Measurements from ENCODE around the gene CYP1A1. TPM values are rescaled to one million over a fixed set of nuclear protein-coding genes. Genes with fewer than 3 reads are reported as not detected.

CYP1A1 gene
- total RNA-seq, 3 donors from 2014 or later: 0.60 to 0.90 (median 0.76) TPM

- Mint-ChIP-seq H3K4me1 (ENCODE audit: low read depth) (peaks cover 8% of the 10 kb centered on the region), H3K9me3 (no peaks in the 10 kb centered on the region), H3K4me3 (peak overlapping the region; percentile 75), H3K36me3 (ENCODE audit: insufficient read depth) (no peaks in the 10 kb centered on the region), H3K27me3 (ENCODE audit: low read depth) (peaks cover 14% of the 10 kb centered on the region)
- ATAC-seq: peak; percentile 74 to 75
- peak; percentile 40 for DNase-seq
Observed at GRCh38 chr15:74725845-74726773, 781 bp upstream of the CYP1A1 start.

- Mint-ChIP-seq H3K36me3 (ENCODE audit: insufficient read depth) (no peaks in the 10 kb centered on the region), H3K27me3 (ENCODE audit: low read depth) (peaks cover 7% of the 10 kb centered on the region), H3K4me1 (ENCODE audit: low read depth) (peaks cover 8% of the 10 kb centered on the region), H3K9me3 (no peaks in the 10 kb centered on the region), H3K4me3 (peak overlapping the region; percentile 73)
- ATAC-seq (no peak), DNase-seq (no peak)
Observed at GRCh38 chr15:74724570-74725224, 631 bp downstream of the CYP1A1 start.

- H3K9me3 Mint-ChIP-seq: no peaks in the 10 kb centered on the region
- peaks cover 6% of the 10 kb centered on the region for H3K27me3 Mint-ChIP-seq (ENCODE audit: low read depth)
- DNase-seq (no peak), ATAC-seq (peak; percentile 34)
- peaks cover 8% of the 10 kb centered on the region for H3K4me1 Mint-ChIP-seq (ENCODE audit: low read depth)
- H3K36me3 Mint-ChIP-seq (ENCODE audit: insufficient read depth): no peaks in the 10 kb centered on the region
- H3K4me3 Mint-ChIP-seq: no peak overlapping the region
Observed at GRCh38 chr15:74723754-74724334, 1.5 kb downstream of the CYP1A1 start.

GRCh38 chr15:74723187-74723586, 2.1 kb downstream of the CYP1A1 start:
- Mint-ChIP-seq H3K36me3 (ENCODE audit: insufficient read depth) (no peaks in the 10 kb centered on the region), H3K4me1 (ENCODE audit: low read depth) (peaks cover 8% of the 10 kb centered on the region), H3K27me3 (ENCODE audit: low read depth) (peaks cover 6% of the 10 kb centered on the region), H3K4me3 (no peak overlapping the region), H3K9me3 (no peaks in the 10 kb centered on the region)
- DNase-seq (no peak), ATAC-seq (no peak)

- Mint-ChIP-seq H3K4me1 (ENCODE audit: low read depth) (peaks cover 8% of the 10 kb centered on the region), H3K9me3 (no peaks in the 10 kb centered on the region), H3K36me3 (ENCODE audit: insufficient read depth) (no peaks in the 10 kb centered on the region), H3K27me3 (ENCODE audit: low read depth) (peaks cover 6% of the 10 kb centered on the region), H3K4me3 (no peak overlapping the region)
- DNase-seq (no peak), ATAC-seq (no peak)
Observed at GRCh38 chr15:74722591-74722990, 2.7 kb downstream of the CYP1A1 start.

GRCh38 chr15:74716651-74717050, 8.7 kb downstream of the CYP1A1 start:
- no peak for DNase-seq
- no peaks in the 10 kb centered on the region for H3K36me3 Mint-ChIP-seq (ENCODE audit: insufficient read depth)
- no peaks in the 10 kb centered on the region for H3K4me1 Mint-ChIP-seq (ENCODE audit: low read depth)
- no peaks in the 10 kb centered on the region for H3K27me3 Mint-ChIP-seq (ENCODE audit: low read depth)
- H3K4me3 Mint-ChIP-seq: no peak overlapping the region
- H3K9me3 Mint-ChIP-seq: no peaks in the 10 kb centered on the region
- no peak for ATAC-seq

- Mint-ChIP-seq H3K36me3 (ENCODE audit: insufficient read depth) (no peaks in the 10 kb centered on the region), H3K4me3 (no peak overlapping the region), H3K9me3 (no peaks in the 10 kb centered on the region), H3K4me1 (ENCODE audit: low read depth) (peaks cover 5% of the 10 kb centered on the region), H3K27me3 (ENCODE audit: low read depth) (peaks cover 3% of the 10 kb centered on the region)
- DNase-seq (no peak), ATAC-seq (no peak)
Observed at GRCh38 chr15:74712311-74712710, 13.0 kb downstream of the CYP1A1 start.

GRCh38 chr15:74710319-74711094, 14.8 kb downstream of the CYP1A1 start:
- peaks cover 5% of the 10 kb centered on the region for H3K4me1 Mint-ChIP-seq (ENCODE audit: low read depth)
- no peaks in the 10 kb centered on the region for H3K36me3 Mint-ChIP-seq (ENCODE audit: insufficient read depth)
- H3K9me3 Mint-ChIP-seq: no peaks in the 10 kb centered on the region
- H3K27me3 Mint-ChIP-seq (ENCODE audit: low read depth): peaks cover 9% of the 10 kb centered on the region
- DNase-seq: no peak
- ATAC-seq: no peak
- no peak overlapping the region for H3K4me3 Mint-ChIP-seq

GRCh38 chr15:74709892-74710291, 15.4 kb downstream of the CYP1A1 start:
- no peaks in the 10 kb centered on the region for H3K9me3 Mint-ChIP-seq
- no peak for DNase-seq
- no peak for ATAC-seq
- peaks cover 5% of the 10 kb centered on the region for H3K4me1 Mint-ChIP-seq (ENCODE audit: low read depth)
- no peak overlapping the region for H3K4me3 Mint-ChIP-seq
- no peaks in the 10 kb centered on the region for H3K36me3 Mint-ChIP-seq (ENCODE audit: insufficient read depth)
- H3K27me3 Mint-ChIP-seq (ENCODE audit: low read depth): peaks cover 9% of the 10 kb centered on the region

GRCh38 chr15:74709011-74709410, 16.3 kb downstream of the CYP1A1 start:
- peaks cover 9% of the 10 kb centered on the region for H3K27me3 Mint-ChIP-seq (ENCODE audit: low read depth)
- H3K4me3 Mint-ChIP-seq: no peak overlapping the region
- H3K9me3 Mint-ChIP-seq: no peaks in the 10 kb centered on the region
- H3K4me1 Mint-ChIP-seq (ENCODE audit: low read depth): peaks cover 5% of the 10 kb centered on the region
- ATAC-seq (no peak), DNase-seq (no peak)
- no peaks in the 10 kb centered on the region for H3K36me3 Mint-ChIP-seq (ENCODE audit: insufficient read depth)

GRCh38 chr15:74696808-74697207, 28.5 kb downstream of the CYP1A1 start:
- no peak for ATAC-seq
- peaks cover 2% of the 10 kb centered on the region for H3K36me3 Mint-ChIP-seq (ENCODE audit: insufficient read depth)
- peak overlapping the region; percentile 100 for H3K4me3 Mint-ChIP-seq
- peaks cover 34% of the 10 kb centered on the region for H3K4me1 Mint-ChIP-seq (ENCODE audit: low read depth)
- no peaks in the 10 kb centered on the region for H3K9me3 Mint-ChIP-seq
- H3K27me3 Mint-ChIP-seq (ENCODE audit: low read depth): peaks cover 6% of the 10 kb centered on the region
- no peak for DNase-seq

- Mint-ChIP-seq H3K4me3 (peak overlapping the region; percentile 100), H3K27me3 (ENCODE audit: low read depth) (peaks cover 3% of the 10 kb centered on the region), H3K4me1 (ENCODE audit: low read depth) (peaks cover 34% of the 10 kb centered on the region), H3K36me3 (ENCODE audit: insufficient read depth) (peaks cover 2% of the 10 kb centered on the region), H3K9me3 (no peaks in the 10 kb centered on the region)
- DNase-seq (no peak), ATAC-seq (peak in 1 of 2 donors; percentile 25)
Observed at GRCh38 chr15:74696398-74696729, 29.0 kb downstream of the CYP1A1 start.

GRCh38 chr15:74695597-74696397, 29.5 kb downstream of the CYP1A1 start, which contains the start of gene EDC3:
Gene EDC3, minus strand, starts transcription at chr15:74696024. Its CDS starts 20,900 bp downstream, at chr15:74675124.
- peak; percentile 94 to 95 for ATAC-seq
- peaks cover 3% of the 10 kb centered on the region for H3K27me3 Mint-ChIP-seq (ENCODE audit: low read depth)
- no peaks in the 10 kb centered on the region for H3K9me3 Mint-ChIP-seq
- peak within 1 kb of the TSS; percentile 100 for H3K4me3 Mint-ChIP-seq
- peaks cover 2% of the 10 kb centered on the region for H3K36me3 Mint-ChIP-seq (ENCODE audit: insufficient read depth)
- DNase-seq: peak; percentile 82
- H3K4me1 Mint-ChIP-seq (ENCODE audit: low read depth): peaks cover 34% of the 10 kb centered on the region
